Adrenal gland (tissue), 12 donors: ENCODE data around the gene LZTR1. TPM values are rescaled to one million over a fixed set of nuclear protein-coding genes. Genes with fewer than 3 reads are reported as not detected.

Source experiments
- DNase-seq, 7 donors: peaks; one replicate each; pipeline ENCODE4 v3.0.0-alpha.2; 2019 to 2020
- H3K27ac ChIP-seq, 5 donors: fragments of 200-600 bp; sonication (generic) in 4 of 5; 1 replicate in 3 of 5; 2 replicates in 2 of 5; pipeline versions ENCODE4 v1.5.1 to v1.8.0; 2016 to 2020; ENCODE audit warnings: mild to moderate bottlenecking in 1 of 5
- H3K27me3 ChIP-seq: fragments of 200-600 bp; 2 replicates; pipeline ENCODE4 v1.8.0; 2021
- H3K36me3 ChIP-seq, 2 donors: fragments of 200-600 bp; replicated peaks in 1 of 2; 1 replicate in 1 of 2; 2 replicates in 1 of 2; pipeline versions ENCODE4 v1.5.1 to v1.8.0; 2018 to 2022
- H3K4me1 ChIP-seq, 2 donors: fragments of 200-600 bp; replicated peaks in 1 of 2; 1 replicate in 1 of 2; 2 replicates in 1 of 2; pipeline versions ENCODE4 v1.5.1 to v1.8.0; 2018 to 2021
- H3K4me3 ChIP-seq, 4 donors: fragments of 200-600 bp; sonication (generic) in 3 of 4; one replicate each; pipeline ENCODE4 v1.5.1; 2016 to 2018
- H3K9me3 ChIP-seq, 3 donors: fragments of 200-600 bp; sonication (generic) in 1 of 3; replicated peaks in 1 of 3; 1 replicate in 2 of 3; 2 replicates in 1 of 3; pipeline versions ENCODE4 v1.5.1 to v1.8.0; 2016 to 2021
- CTCF ChIP-seq, 6 experiments: fragments of 450-650 bp in 4 of 6; fragments of 200-600 bp in 2 of 6; sonication (generic) in 1 of 6; IDR thresholded peaks; 1 replicate in 5 of 6; 2 replicates in 1 of 6; pipeline versions ENCODE4 v1.5.1 to v1.8.0; 2016 to 2021; ENCODE audit warnings: antibody characterized with exemption in 6 of 6, mild to moderate bottlenecking in 2 of 6, moderate library complexity in 1 of 6
- POLR2A ChIP-seq, 2 donors: fragments of 450-650 bp; IDR thresholded peaks; one replicate each; pipeline ENCODE4 v1.6.1; 2017; ENCODE audit warnings: antibody characterized with exemption in 2 of 2, mild to moderate bottlenecking in 2 of 2, moderate library complexity in 1 of 2
- WGBS, 4 donors: extraction: QIAGEN DNeasy Blood & Tissue Kit in 2 of 4; methylation state at CpG; one replicate each; pipeline versions ENCODE4 v1.1.5 to v1.1.7; 2013 to 2017; 5-methylcytosine and 5-hydroxymethylcytosine counted together
- intact Hi-C, 2 donors: fragments of 100-400 bp; cut with DNase I; formaldehyde crosslinking; loops; one replicate each; pipeline versions ENCODE4 v1.14.1 to v1.15.0; 2022 to 2023
- polyA plus RNA-seq, 3 donors: library from polyadenylated mRNA; stranded (reverse); fragments of 200-250 nt in 2 of 3; fragments of 350-450 nt in 1 of 3; fragmentation: Illumina TruSeq in 1 of 3; extraction: RNeasy Lipid Tissue Mini Kit (QIAGEN cat#74804) in 1 of 3; gene quantifications; one replicate each; pipeline ENCODE4 v1.2.3, GENCODE V29; 2013 to 2014
- total RNA-seq, 9 donors: library from RNA; depleted of rRNA in 4 of 9; stranded (reverse); fragments of >200 nt in 4 of 9; fragments of 120-200 nt in 1 of 9; fragmentation: NEBNext Ultra II Directional in 1 of 9; extraction: Animal tissue kit (Norgen Biotek cat#: 25700) in 1 of 9; gene quantifications; one replicate each; pipeline versions ENCODE4 v1.1.0 to v1.2.4, GENCODE V29; 2013 to 2023
- donor health status: healthy with polysubstance abuse.
- donor health status: Bipolar disorder and iron deficiency.
- donor health status: DM: yes; HTN: yes; CAD: no.
- donor health status: DM: no; HTN: no; CAD: no.
- donor health status: DM: no; HTN: no; CAD: no.
- donor health status: DM: yes; HTN: yes; CAD: no.

LZTR1 gene
- total and polyA plus RNA-seq, 12 donors = 32.6 to 100 (median 55.8) TPM

GRCh38 chr22:20998411-20999336, 16.6 kb downstream of the LZTR1 start:
- no peak for DNase-seq
- no peak overlapping the region for H3K27ac ChIP-seq
- no peaks in the 10 kb centered on the region for H3K27me3 ChIP-seq
- WGBS, 4 donors = 54 to 60% (median 57%) methylated on average over 6 to 7 of the region's 7 CpGs
- intact Hi-C loops = no loop called here
- peaks cover 23 to 28% of the 10 kb centered on the region in 2 donors for H3K4me1 ChIP-seq
- no peaks in the 10 kb centered on the region for H3K9me3 ChIP-seq
- no peak for TF ChIP-seq POLR2A (IDR thresholded peaks at IDR 0.05)
- no peak for TF ChIP-seq CTCF (IDR thresholded peaks at IDR 0.05)
- peaks cover 0 to 35% of the 10 kb centered on the region in 2 donors for H3K36me3 ChIP-seq
- H3K4me3 ChIP-seq = no peak overlapping the region

- WGBS, 4 donors = 78 to 91% (median 89%) methylated on average over 8 to 27 of the region's 27 CpGs
- no peak for DNase-seq
- Histone ChIP-seq H3K4me3 (no peak overlapping the region), H3K9me3 (no peaks in the 10 kb centered on the region), H3K4me1 (peaks cover 23 to 28% of the 10 kb centered on the region in 2 donors), H3K27ac (peak overlapping the region in 2 of 5 donors; percentile 97 to 98), H3K36me3 (peaks cover 0 to 26% of the 10 kb centered on the region in 2 donors), H3K27me3 (no peaks in the 10 kb centered on the region)
- intact Hi-C loops = no loop called here
- TF ChIP-seq CTCF (IDR thresholded peaks at IDR 0.05) = no peak
- TF ChIP-seq POLR2A (IDR thresholded peaks at IDR 0.05) = no peak
Measured at GRCh38 chr22:20999350-21000206, 17.5 kb downstream of the LZTR1 start.

- intact Hi-C loops = no loop called here
- no peak for TF ChIP-seq CTCF (IDR thresholded peaks at IDR 0.05)
- Histone ChIP-seq H3K4me1 (peaks cover 23 to 28% of the 10 kb centered on the region in 2 donors), H3K9me3 (no peaks in the 10 kb centered on the region), H3K4me3 (peak overlapping the region in 2 of 4 donors; percentile 33 to 60), H3K36me3 (peaks cover 0 to 23% of the 10 kb centered on the region in 2 donors), H3K27ac (peak overlapping the region in 4 of 5 donors; percentile 94 to 98 (median 96)), H3K27me3 (no peaks in the 10 kb centered on the region)
- WGBS, 4 donors = 47 to 62% (median 56%) methylated on average over 9 to 22 of the region's 22 CpGs
- DNase-seq = no peak
Measured at GRCh38 chr22:21000207-21000986, 18.3 kb downstream of the LZTR1 start.
